Spinal cord (tissue), 10 donors: ENCODE measurements around the gene NTMT1. TPM values are rescaled to one million over a fixed set of nuclear protein-coding genes. Genes with fewer than 3 reads are reported as not detected.
A peak's percentile ranks its signal among the peaks of the same experiment; 100 is the strongest.

Experiments
- DNase-seq, 6 donors: peaks; one replicate each; pipeline versions ENCODE4 v3.0.0 to v3.0.0-alpha.2; 2013 to 2015; ENCODE audit warnings: low spot score in 6 of 6, low read depth in 4 of 6
- H3K27ac ChIP-seq: one replicate; pipeline ENCODE4 v1.5.1; 2013; ENCODE audit warnings: low read depth, low read length, control low read depth
- H3K27me3 ChIP-seq: one replicate; pipeline ENCODE4 v1.6.1; 2013; ENCODE audit warnings: low read length; ENCODE audit not compliant: control insufficient read depth, insufficient read depth
- H3K36me3 ChIP-seq: one replicate; pipeline ENCODE4 v1.6.1; 2013; ENCODE audit warnings: low read length; ENCODE audit not compliant: control insufficient read depth, insufficient read depth
- H3K4me1 ChIP-seq: one replicate; pipeline ENCODE4 v1.6.1; 2013; ENCODE audit warnings: low read length; ENCODE audit not compliant: control insufficient read depth, insufficient read depth
- H3K4me3 ChIP-seq: one replicate; pipeline ENCODE4 v1.5.1; 2013; ENCODE audit warnings: low read depth, low read length, control low read depth
- H3K9me3 ChIP-seq: one replicate; pipeline ENCODE4 v1.6.1; 2013; ENCODE audit warnings: low read length; ENCODE audit not compliant: control insufficient read depth, insufficient read depth
- WGBS: methylation state at CpG from one replicate; pipeline ENCODE4 v1.1.5; 2013; ENCODE audit warnings: missing lambda C conversion rate; ENCODE audit not compliant: insufficient coverage; 5-methylcytosine and 5-hydroxymethylcytosine counted together
- polyA plus RNA-seq, 2 donors: library from polyadenylated mRNA; unstranded; fragments of 120-200 nt; gene quantifications; one replicate each; pipeline ENCODE4 v1.2.1, GENCODE V29; 2013; ENCODE audit not compliant: insufficient read length in 2 of 2
- total RNA-seq, 2 donors: library from RNA; depleted of rRNA in 1 of 2; stranded (reverse); fragments of 120-200 nt in 1 of 2; fragments of >200 nt in 1 of 2; gene quantifications; one replicate each; pipeline versions ENCODE4 v1.2.3 to v1.2.4, GENCODE V29; 2013 to 2014
- donor health status: healthy.

The NTMT1 gene
- total and polyA plus RNA-seq, 4 donors = 15.9 to 39.9 (median 32.4) TPM

- WGBS = 10% methylated on average over 13 of the region's 33 CpGs
- peaks cover 13% of the 10 kb centered on the region for H3K27me3 ChIP-seq
- peak overlapping the region; percentile 62 for H3K4me3 ChIP-seq
- peak in 2 of 6 donors; percentile 77 for DNase-seq
- no peaks in the 10 kb centered on the region for H3K36me3 ChIP-seq
- H3K4me1 ChIP-seq = peaks cover 31% of the 10 kb centered on the region
- peak overlapping the region; percentile 96 for H3K27ac ChIP-seq
- H3K9me3 ChIP-seq = no peaks in the 10 kb centered on the region
These were observed 29.2 kb upstream of the NTMT1 start for GRCh38 chr9:129596541-129597331.

DNA sequence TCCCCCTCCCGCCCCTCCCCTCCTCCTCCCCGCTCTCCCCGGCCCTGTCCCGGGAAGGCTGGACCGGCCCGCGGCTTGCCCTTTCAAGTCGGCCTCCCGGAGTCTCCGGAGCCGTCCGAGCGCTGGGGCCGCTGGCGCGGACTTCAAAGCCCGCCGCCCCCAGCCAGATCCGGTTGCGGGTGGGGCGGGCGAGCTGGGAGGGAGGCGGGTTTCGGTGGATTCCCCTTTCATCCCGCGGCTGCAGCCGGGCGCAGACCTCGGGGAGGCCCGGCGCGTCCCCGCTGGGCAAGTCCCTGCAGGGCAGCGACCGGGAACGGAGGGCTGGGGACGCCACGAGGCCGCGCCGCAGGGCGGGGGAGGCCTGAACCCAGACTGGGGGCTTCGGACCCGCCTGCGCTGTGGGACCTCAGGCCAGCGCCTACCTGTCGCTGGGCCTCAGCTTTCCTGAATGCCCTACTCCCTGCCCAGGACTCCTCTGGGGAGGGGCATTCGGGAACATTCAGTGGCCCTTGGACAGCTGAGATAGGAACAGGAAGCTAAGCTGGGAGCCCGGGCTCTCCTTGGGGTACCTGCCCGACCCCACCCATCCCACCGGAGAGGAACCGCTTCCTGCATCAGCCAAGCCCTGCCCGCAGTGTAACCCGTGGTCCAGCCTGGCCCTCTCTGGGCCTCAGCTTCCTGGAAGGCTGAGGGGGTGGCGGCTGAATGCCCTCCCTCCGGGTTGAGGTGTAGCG is 28.4 kb upstream of the NTMT1 start:
- peak in 1 of 6 donors; percentile 82 for DNase-seq
- Histone ChIP-seq H3K27me3 (peaks cover 13% of the 10 kb centered on the region), H3K9me3 (no peaks in the 10 kb centered on the region), H3K27ac (peak overlapping the region; percentile 96), H3K4me3 (peak overlapping the region; percentile 62), H3K36me3 (no peaks in the 10 kb centered on the region), H3K4me1 (peaks cover 31% of the 10 kb centered on the region)
- 8% methylated on average over 50 of the region's 57 CpGs for WGBS

- Histone ChIP-seq H3K36me3 (no peaks in the 10 kb centered on the region), H3K27ac (peak overlapping the region; percentile 96), H3K9me3 (no peaks in the 10 kb centered on the region), H3K4me3 (peak overlapping the region; percentile 31), H3K27me3 (peaks cover 13% of the 10 kb centered on the region), H3K4me1 (peaks cover 36% of the 10 kb centered on the region)
- WGBS = 69% methylated on average over 11 of the region's 14 CpGs
- DNase-seq = no peak
These were observed 27.8 kb upstream of the NTMT1 start for GRCh38 chr9:129598089-129598596.

DNA sequence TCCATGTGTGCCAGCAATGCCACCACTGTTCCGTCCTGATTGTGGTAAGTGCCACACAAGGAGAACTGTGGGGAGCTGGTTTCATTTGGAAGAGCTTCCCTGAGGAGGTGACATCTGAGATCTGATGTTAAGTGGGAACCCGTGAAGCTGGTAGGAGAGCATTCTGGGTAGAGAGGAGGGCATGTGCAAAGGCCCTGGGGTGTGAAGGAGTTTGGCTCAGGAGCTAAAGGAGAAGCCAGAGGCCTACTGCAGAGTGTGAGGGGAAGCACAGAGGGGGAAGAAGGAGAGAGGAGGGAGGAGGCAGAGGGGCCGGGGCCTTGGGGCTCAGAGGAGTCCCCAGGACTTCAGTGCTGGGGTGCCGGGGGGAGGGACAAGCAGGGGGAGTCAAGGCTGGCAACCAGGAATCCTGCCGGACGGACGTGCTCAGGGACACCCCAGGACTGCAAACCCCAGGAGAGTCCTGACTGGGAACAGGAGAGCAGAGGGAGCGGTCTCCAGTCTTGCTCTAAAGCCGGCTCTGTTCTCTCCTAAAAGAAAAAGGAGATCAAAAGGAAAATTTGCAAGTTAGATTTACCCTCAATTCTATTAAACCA is 24.8 kb upstream of the NTMT1 start:
- Histone ChIP-seq H3K36me3 (no peaks in the 10 kb centered on the region), H3K4me1 (peaks cover 46% of the 10 kb centered on the region), H3K9me3 (no peaks in the 10 kb centered on the region), H3K27ac (no peak overlapping the region), H3K27me3 (peaks cover 13% of the 10 kb centered on the region), H3K4me3 (no peak overlapping the region)
- no peak for DNase-seq
- WGBS = 86% methylated on average over 7 of the region's 9 CpGs

DNA sequence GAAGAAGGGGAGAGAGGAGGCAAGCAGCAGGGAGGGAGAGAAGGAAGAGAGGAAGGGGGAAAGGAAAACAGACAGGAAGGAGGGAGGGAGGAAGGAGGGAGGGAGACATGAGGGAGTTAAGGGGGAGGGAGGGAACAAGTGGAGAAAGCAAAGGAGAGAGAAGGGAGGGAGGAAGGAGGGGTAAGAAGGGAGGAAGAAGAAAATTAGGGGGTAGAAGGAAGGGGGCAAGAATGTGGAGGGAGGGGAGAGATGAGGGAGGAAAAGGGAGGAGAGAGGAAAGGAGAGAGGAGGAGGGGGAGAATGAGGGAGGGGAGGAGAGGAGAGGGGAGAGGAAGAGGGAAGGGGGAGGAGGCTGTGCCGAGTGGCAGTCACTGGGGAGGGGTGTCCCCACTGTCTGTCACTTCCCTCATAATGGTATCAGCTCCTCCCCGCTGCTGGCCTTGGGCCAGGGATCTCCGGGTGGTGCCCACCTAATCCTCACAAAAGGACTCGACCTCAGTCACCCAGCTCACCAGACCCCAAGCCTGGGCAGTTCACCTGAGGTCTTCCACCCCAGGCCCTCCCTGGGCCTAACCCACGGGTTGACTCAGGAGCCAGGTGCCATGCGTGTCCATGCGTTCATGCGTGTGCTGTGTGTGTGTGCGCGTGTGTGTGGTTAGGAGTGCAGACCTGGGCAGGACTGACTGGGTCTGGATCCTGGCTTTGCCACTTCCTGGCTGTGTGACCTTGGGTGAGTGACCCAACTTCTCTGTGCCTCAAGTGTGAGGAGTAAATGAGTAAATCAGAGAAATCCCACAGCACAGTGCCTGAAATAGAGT is 23.2 kb upstream of the NTMT1 start:
- H3K27ac ChIP-seq = peak overlapping the region; percentile 71
- WGBS = 64% methylated on average over 9 of the region's 10 CpGs
- no peaks in the 10 kb centered on the region for H3K36me3 ChIP-seq
- DNase-seq = peak in 1 of 6 donors; percentile 69
- peaks cover 46% of the 10 kb centered on the region for H3K4me1 ChIP-seq
- no peaks in the 10 kb centered on the region for H3K9me3 ChIP-seq
- H3K4me3 ChIP-seq = no peak overlapping the region
- peaks cover 3% of the 10 kb centered on the region for H3K27me3 ChIP-seq

DNA sequence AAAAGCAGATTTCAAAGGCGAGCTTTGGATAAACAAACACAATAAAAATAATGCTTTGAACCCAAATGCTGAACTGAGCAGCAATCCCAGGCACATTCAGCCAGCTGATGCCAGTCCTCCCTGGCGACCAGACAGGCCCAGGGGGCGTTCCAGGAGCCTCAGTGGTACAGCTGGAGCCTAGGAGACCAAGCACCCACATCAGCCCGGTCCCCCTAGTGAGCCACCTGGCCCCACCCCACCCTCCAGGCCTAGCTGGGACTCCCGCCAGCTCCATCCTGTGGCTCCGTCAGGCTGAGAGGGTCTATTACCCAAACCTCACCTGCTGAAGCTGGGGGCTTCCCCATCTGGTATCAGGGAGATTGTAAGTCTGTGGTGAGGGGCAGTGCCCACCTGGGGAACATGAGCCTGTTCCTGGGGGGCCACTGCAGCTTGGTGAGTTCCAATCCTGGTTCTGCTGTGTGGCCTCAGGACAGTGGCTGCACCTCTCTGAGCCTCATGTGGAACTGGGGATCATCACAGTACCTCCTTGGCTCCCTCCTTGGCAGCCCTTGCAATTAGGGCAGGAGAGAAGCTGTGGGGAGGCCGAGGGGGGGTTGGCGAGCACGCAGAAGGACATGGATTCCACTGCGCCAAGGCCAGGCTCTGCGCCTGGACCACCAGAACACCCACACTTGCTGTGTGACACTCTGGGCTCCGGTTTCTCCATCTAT is 21.8 kb upstream of the NTMT1 start:
- Histone ChIP-seq H3K4me3 (no peak overlapping the region), H3K4me1 (peaks cover 53% of the 10 kb centered on the region), H3K36me3 (no peaks in the 10 kb centered on the region), H3K27ac (peak overlapping the region; percentile 57), H3K9me3 (no peaks in the 10 kb centered on the region), H3K27me3 (no peaks in the 10 kb centered on the region)
- DNase-seq = no peak
- WGBS = 67% methylated on average over 6 of the region's 12 CpGs

DNA sequence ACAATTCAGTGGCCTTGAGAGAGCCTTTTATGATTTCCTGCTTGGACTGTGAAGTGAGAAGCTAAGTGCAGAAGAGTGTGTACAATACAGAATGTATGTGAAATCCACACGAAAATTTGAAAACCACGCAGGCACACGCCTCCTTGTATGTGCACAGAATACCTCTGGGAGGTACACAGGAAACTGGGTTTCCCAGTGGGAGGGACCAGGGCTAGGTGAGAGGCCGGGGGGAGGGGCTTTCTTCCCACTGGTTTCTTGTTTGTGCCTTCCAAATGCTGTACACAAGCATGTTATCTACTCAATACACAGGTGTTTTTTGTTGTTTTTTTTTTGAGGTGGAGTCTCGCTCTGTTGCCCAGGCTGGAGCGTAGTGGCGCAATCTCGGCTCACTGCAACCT is 21.2 kb upstream of the NTMT1 start:
- no peaks in the 10 kb centered on the region for H3K36me3 ChIP-seq
- no peak for DNase-seq

DNA sequence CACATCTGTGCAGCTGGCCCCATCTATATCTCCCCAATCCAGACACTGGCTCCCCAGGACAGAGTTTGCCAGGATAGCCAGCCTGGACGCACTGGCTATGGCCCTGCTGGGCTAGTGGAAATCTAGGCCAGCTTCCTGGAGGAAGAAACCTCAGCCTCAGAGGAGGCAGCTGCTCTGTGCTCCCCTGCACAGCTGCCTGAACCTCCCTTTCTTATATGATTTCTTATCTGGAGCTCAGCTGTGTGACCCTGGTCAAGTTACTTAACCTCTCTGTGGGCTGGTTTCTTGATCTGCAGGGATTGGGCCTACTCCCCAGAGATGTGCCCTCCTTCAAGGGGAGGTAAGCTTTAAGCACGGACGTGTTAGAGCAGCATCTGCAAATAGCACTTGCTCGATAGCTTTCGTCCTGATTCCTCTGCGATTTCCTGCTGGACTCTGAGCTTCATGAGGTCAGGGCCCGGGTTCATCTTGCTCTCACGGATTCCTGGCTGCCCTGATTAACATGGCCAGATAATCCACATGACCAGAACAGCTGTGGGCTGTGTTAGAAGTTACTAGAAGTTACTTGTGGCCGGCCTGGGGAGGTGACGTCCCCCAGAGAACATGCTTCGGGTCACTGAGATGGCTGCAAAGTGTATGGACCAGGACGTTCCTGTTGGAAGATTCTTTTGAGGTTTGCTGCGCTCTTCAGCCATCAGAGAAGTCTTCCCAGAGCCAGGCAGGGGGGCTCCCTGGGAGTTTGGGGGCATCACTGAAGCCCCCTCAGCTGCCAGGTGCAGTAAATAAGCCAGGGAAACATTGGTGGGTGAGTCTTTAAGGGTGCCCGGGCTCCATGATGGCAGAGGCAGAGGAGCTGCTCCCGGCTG is 19.6 kb upstream of the NTMT1 start:
- DNase-seq = no peak
- H3K36me3 ChIP-seq = no peaks in the 10 kb centered on the region

More for the DNA sequence above, 21.2 kb upstream of the NTMT1 start:
- no peak overlapping the region for H3K4me3 ChIP-seq
- H3K9me3 ChIP-seq = no peaks in the 10 kb centered on the region
- peaks cover 2% of the 10 kb centered on the region for H3K27me3 ChIP-seq
- peaks cover 58% of the 10 kb centered on the region for H3K4me1 ChIP-seq
- H3K27ac ChIP-seq = peak overlapping the region; percentile 57
- 61% methylated on average over 3 of the region's 8 CpGs for WGBS

More for the DNA sequence above, 19.6 kb upstream of the NTMT1 start:
- no peak overlapping the region for H3K4me3 ChIP-seq
- peaks cover 2% of the 10 kb centered on the region for H3K27me3 ChIP-seq
- 86% methylated on average over 14 of the region's 15 CpGs for WGBS
- H3K27ac ChIP-seq = peak overlapping the region; percentile 80
- peaks cover 67% of the 10 kb centered on the region for H3K4me1 ChIP-seq
- no peaks in the 10 kb centered on the region for H3K9me3 ChIP-seq
